Fibroblast of lung (primary cell): ENCODE measurements around the gene CNN2.

ENCODE experiments used
- EZH2 ChIP-seq: IDR thresholded peaks from 2 replicates; pipeline ENCODE4 v1.5.1; 2012; ENCODE audit warnings: low read length, control low read depth, mild to moderate bottlenecking; ENCODE audit errors: missing control alignments
- TF ChIP-seq, protein P1 (sequence below), 2 donors: IDR thresholded peaks in 1 of 2; conservative IDR thresholded peaks in 1 of 2; 1 replicate in 1 of 2; 2 replicates in 1 of 2; pipeline ENCODE4 v1.5.1; 2011 to 2012; ENCODE audit warnings: low read length in 2 of 2, control low read depth in 1 of 2, inconsistent platforms in 1 of 2, low read depth in 1 of 2, mild to moderate bottlenecking in 1 of 2

DNA sequence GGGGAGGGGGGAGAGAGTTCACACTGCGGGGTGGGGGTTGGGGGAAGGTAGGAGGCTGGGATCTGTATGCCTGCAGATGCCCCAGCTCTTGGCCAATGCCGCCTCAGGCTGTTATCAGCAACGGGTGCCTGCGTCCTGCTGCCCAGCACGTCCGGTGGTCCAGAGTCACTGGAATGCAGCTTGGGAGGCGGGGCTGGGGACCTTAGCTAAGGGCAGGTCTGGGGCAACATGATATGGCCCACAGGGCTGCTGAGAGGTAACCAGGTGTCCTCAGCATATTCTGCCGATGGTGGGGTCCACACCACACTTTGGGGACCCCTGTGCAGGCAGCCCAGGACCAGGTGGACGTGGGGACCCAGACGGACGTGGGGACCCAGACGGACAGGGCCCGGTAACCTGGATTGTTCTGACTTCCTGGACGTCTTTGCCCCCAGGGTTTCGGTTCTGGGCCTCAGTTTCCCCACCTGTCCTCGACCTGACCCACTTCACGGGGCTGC, 39.9 kb downstream of the CNN2 start:
- TF ChIP-seq, protein P1, sequence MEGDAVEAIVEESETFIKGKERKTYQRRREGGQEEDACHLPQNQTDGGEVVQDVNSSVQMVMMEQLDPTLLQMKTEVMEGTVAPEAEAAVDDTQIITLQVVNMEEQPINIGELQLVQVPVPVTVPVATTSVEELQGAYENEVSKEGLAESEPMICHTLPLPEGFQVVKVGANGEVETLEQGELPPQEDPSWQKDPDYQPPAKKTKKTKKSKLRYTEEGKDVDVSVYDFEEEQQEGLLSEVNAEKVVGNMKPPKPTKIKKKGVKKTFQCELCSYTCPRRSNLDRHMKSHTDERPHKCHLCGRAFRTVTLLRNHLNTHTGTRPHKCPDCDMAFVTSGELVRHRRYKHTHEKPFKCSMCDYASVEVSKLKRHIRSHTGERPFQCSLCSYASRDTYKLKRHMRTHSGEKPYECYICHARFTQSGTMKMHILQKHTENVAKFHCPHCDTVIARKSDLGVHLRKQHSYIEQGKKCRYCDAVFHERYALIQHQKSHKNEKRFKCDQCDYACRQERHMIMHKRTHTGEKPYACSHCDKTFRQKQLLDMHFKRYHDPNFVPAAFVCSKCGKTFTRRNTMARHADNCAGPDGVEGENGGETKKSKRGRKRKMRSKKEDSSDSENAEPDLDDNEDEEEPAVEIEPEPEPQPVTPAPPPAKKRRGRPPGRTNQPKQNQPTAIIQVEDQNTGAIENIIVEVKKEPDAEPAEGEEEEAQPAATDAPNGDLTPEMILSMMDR (conservative IDR thresholded peaks at IDR 0.05 in 1 of 2, IDR thresholded peaks at IDR 0.05 in 1 of 2; ENCODE audit: low read depth in 1 of 2, low read length in 2 of 2): no peak
- TF ChIP-seq EZH2: no peak
